ENCODE data around the gene PRDX5. TPM values are rescaled to one million over a fixed set of nuclear protein-coding genes. Genes with fewer than 3 reads are reported as not detected.
"Not testable (repeated sequence)": the region's sequence is repeated elsewhere in the genome, so short reads cannot be mapped to it uniquely, and the experiment has no call there.

Gene PRDX5
- total RNA-seq, 1 experiment from 2014 or later = 255 TPM

- TF ChIP-seq ZNF263 (CRISPR knock-in tag; IDR thresholded peaks at IDR 0.05; ENCODE audit: low read depth) = no peak
- TF ChIP-seq STAT6 (CRISPR knock-in tag; conservative IDR thresholded peaks at IDR 0.05; ENCODE audit: low read depth) = no peak
- TF ChIP-seq ATF1 (CRISPR knock-in tag; IDR thresholded peaks at IDR 0.05) = no peak
- no peak for TF ChIP-seq ZNF138 (CRISPR knock-in tag; conservative IDR thresholded peaks at IDR 0.05)
- no peak for TF ChIP-seq SP1 (CRISPR knock-in tag; conservative IDR thresholded peaks at IDR 0.05)
- TF ChIP-seq NFATC4 (CRISPR knock-in tag; IDR thresholded peaks at IDR 0.05) = no peak
- TF ChIP-seq SMAD4 (CRISPR knock-in tag; IDR thresholded peaks at IDR 0.05) = no peak
- no peak for TF ChIP-seq CDX4 (CRISPR knock-in tag; IDR thresholded peaks at IDR 0.05; ENCODE audit: borderline replicate concordance)
- TF ChIP-seq JUN (CRISPR knock-in tag; IDR thresholded peaks at IDR 0.05) = no peak
- TF ChIP-seq ZNF219 (CRISPR knock-in tag; IDR thresholded peaks at IDR 0.05; ENCODE audit: borderline replicate concordance) = no peak
- no peak for TF ChIP-seq CBFB (CRISPR knock-in tag; IDR thresholded peaks at IDR 0.05; ENCODE audit: low read depth)
- TF ChIP-seq ZNF281 (CRISPR knock-in tag; IDR thresholded peaks at IDR 0.05) = no peak
- no peak for TF ChIP-seq HMGXB4 (CRISPR knock-in tag; IDR thresholded peaks at IDR 0.05)
- TF ChIP-seq E2F1 (CRISPR knock-in tag; IDR thresholded peaks at IDR 0.05) = no peak
- TF ChIP-seq GRHL2 (CRISPR knock-in tag; IDR thresholded peaks at IDR 0.05; ENCODE audit: insufficient replicate concordance, severe bottlenecking) = no peak
- TF ChIP-seq ZNF532 (CRISPR knock-in tag; IDR thresholded peaks at IDR 0.05; ENCODE audit: borderline replicate concordance) = no peak
- peak overlapping the region; percentile 77; the same call in 1 of the 2 replicates for H3K27ac Mint-ChIP-seq
Measured at GRCh38 chr11:64323373-64323772, 5.5 kb downstream of the PRDX5 start.

GRCh38 chr11:64323984-64324383 is 6.1 kb downstream of the PRDX5 start:
- ATAC-seq; H3K27me3 Mint-ChIP-seq (ENCODE audit: low read depth); H3K9me3 Mint-ChIP-seq; H3K4me3 Mint-ChIP-seq; DNase-seq (ENCODE audit: low spot score): not testable (repeated sequence)
- ChIA-PET CTCF (interaction anchor here (0.8 to 4.9 kb wide), 5 partner anchors 8 to 72 kb away, joined by 3 to 48 read pairs (median 10); no protein-coding TSS in a partner anchor), POLR2A (interaction anchor here (0.6 to 2.9 kb wide), 2 partner anchors 17 to 1484 kb away, joined by 4 to 11 read pairs; no protein-coding TSS in a partner anchor)
- peaks cover 11% of the 10 kb centered on the region for H3K4me1 Mint-ChIP-seq
- H3K27ac Mint-ChIP-seq = peak overlapping the region; percentile 77
- peaks cover 15% of the 10 kb centered on the region for H3K36me3 Mint-ChIP-seq

More at GRCh38 chr11:64323373-64323772, 5.5 kb downstream of the PRDX5 start:
- ATAC-seq = no peak
- Mint-ChIP-seq H3K4me3 (no peak overlapping the region), H3K4me1 (peaks cover 13% of the 10 kb centered on the region), H3K27me3 (ENCODE audit: low read depth) (peaks cover 9% of the 10 kb centered on the region; the same call in 1 of the 2 replicates), H3K36me3 (peaks cover 15% of the 10 kb centered on the region), H3K9me3 (0 out of 2 replicates have a peak, but pooled peaks cover 3% of the 10 kb centered on the region)
- POLR2A ChIA-PET = interaction anchor here (2.9 kb wide), 1 partner anchor 18 kb away, joined by 11 read pairs; no protein-coding TSS in a partner anchor
- CTCF ChIA-PET = interaction anchor here (1.9 to 4.9 kb wide), 3 partner anchors 8 to 32 kb away, joined by 10 to 48 read pairs (median 38); no protein-coding TSS in a partner anchor
- no peak for DNase-seq (ENCODE audit: low spot score)
